GM12801 (cell line): Measurements from ENCODE around the gene DIPK1A.

Source experiments
- CTCF ChIP-seq: IDR thresholded peaks from one replicate; pipeline ENCODE4 v1.5.1; 2011; ENCODE audit warnings: control low read depth; ENCODE audit not compliant: insufficient read length; ENCODE audit errors: extremely low read depth

The DIPK1A gene

GRCh38 chr1:93000751-93001175 is 39.5 kb upstream of the DIPK1A start:
- TF ChIP-seq CTCF: no peak

- no peak for TF ChIP-seq CTCF
These were observed 39.0 kb upstream of the DIPK1A start for GRCh38 chr1:93000291-93000690.

GRCh38 chr1:92998821-92999220 is 37.6 kb upstream of the DIPK1A start:
- TF ChIP-seq CTCF: no peak

GRCh38 chr1:92995441-92996430 is 34.5 kb upstream of the DIPK1A start:
- TF ChIP-seq CTCF: no peak

GRCh38 chr1:92994105-92994712 is 32.9 kb upstream of the DIPK1A start:
- TF ChIP-seq CTCF: no peak

GRCh38 chr1:92993581-92993980 is 32.3 kb upstream of the DIPK1A start:
- TF ChIP-seq CTCF: no peak

- TF ChIP-seq CTCF: no peak
These were observed 31.6 kb upstream of the DIPK1A start for GRCh38 chr1:92992877-92993276.
